ENCODE measurements around the gene KIAA1549.

- TF ChIP-seq CTCF (IDR thresholded peaks at IDR 0.05) (no peak), POLR2A (IDR thresholded peaks at IDR 0.05) (no peak)
These were observed 139.1 kb downstream of the KIAA1549 start for GRCh38 chr7:138842111-138842510.
